ENCODE measurements around the gene SIX4. TPM values are rescaled to one million over a fixed set of nuclear protein-coding genes. Genes with fewer than 3 reads are reported as not detected.
A peak's percentile ranks its signal among the peaks of the same experiment; 100 is the strongest.

Gene SIX4
- polyA plus RNA-seq, 4 donors, result 5.3 to 8.7 (median 7.1) TPM

DNA sequence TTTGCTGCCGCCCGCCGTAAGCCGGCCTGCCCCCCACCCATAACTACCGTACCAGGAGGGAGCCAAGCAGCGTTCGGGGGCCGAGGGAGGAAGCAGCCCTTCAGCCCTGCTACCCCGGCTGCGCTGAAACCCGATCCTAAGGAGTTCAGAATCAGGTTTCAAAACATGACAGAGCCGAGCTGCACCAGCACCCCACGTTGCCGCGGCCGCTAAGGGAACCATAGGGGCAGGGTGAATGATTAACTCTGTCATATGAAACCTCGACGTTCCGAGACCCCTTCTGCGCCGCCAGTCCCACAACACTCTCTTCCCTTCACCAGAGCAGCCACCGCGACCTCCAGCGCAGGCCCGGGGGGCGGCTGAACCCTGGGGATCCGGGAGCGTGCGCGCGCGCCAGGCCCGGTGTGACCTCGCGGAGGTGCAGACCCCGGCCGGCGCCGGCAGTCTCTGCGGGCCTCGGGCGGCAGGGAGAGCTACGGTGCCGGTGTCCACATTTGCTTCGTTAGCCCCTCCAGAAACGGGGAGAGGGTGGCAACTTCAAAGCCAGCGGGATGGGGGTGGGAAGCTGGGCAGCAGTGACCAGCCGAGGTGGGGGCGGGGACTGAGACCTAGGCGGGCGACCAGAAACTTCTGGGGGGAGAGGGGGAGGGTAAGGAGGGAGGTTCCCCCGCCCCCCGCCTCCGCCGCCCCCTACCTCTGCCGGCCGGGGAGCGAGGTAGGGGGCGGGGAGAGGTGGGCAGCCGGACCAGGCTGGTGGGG lies 1.6 kb downstream of the SIX4 start:
- peak in 3 of 4 donors; percentile 44 to 70 (median 70) for DNase-seq (ENCODE audit: low read depth in 4 of 4, low spot score in 2 of 4)

GRCh38 chr14:60722107-60722356 lies 2.1 kb downstream of the SIX4 start:
- no peak for DNase-seq (ENCODE audit: low read depth in 4 of 4, low spot score in 2 of 4)

GRCh38 chr14:60721326-60722106 lies 2.6 kb downstream of the SIX4 start:
- peak in 1 of 4 donors; percentile 29 for DNase-seq (ENCODE audit: low read depth in 4 of 4, low spot score in 2 of 4)

- no peak for DNase-seq (ENCODE audit: low read depth in 4 of 4, low spot score in 2 of 4)
Observed at GRCh38 chr14:60720962-60721325, 3.2 kb downstream of the SIX4 start.

DNA sequence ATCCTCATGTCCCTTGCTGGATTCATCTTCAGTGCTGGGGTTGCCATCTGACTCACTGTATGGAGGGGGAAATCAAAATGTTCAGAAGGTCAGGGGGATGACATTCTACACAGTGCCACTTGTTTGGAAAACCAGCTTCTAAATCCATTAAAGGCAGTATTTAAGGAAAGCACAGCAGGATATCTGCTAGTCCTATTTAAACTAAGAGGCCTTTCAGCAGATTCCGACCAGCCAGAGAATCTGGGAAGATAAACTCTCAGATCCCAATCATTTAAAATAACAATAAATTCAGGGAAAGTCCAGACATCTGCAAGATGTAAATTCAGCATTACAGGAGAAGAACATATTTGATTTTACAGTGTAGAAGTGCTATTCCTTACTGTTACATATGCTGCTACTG lies 3.8 kb downstream of the SIX4 start:
- DNase-seq (ENCODE audit: low read depth in 4 of 4, low spot score in 2 of 4), result no peak

GRCh38 chr14:60713513-60713912 lies 10.6 kb downstream of the SIX4 start:
- DNase-seq (ENCODE audit: low read depth in 4 of 4, low spot score in 2 of 4), result no peak

DNA sequence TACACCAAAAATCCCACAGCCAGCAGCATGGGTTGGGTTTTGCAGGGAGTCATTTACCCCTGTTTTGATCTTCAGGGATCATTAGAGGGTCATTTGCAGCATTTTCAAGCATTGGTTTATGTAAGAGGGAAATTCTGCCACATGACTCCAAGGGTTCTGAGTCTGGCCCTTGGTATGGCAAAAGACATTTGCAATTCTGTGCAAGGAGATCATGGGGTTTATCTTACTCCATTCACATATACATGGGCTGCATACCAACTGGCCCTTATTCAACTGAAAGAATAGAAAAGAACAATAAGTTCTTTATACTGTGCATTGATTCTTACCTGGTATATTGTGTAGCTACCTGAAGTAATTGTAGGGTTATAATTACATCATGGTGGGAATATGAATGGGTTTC lies 13.7 kb downstream of the SIX4 start:
- DNase-seq (ENCODE audit: low read depth in 4 of 4, low spot score in 2 of 4), result no peak

DNA sequence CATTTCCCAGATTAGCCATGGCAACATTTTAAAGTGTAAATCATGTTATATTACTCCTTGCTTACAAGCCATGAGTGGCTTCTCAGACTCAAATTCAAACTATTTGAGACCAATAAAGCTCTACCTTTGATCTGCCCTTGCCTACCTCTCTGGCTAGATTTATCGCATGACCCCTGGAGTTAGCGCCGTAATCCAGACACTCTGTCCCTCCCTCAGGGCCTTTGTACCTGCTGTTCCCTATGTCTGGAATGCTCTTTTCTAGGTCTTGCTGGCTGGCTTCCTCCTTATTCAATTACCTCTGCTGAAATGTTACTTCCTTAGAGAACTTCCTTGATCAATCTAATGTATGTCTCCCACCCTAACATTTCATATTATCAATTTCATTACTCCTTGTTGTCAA lies 16.3 kb downstream of the SIX4 start:
- no peak for DNase-seq (ENCODE audit: low read depth in 4 of 4, low spot score in 2 of 4)

DNA sequence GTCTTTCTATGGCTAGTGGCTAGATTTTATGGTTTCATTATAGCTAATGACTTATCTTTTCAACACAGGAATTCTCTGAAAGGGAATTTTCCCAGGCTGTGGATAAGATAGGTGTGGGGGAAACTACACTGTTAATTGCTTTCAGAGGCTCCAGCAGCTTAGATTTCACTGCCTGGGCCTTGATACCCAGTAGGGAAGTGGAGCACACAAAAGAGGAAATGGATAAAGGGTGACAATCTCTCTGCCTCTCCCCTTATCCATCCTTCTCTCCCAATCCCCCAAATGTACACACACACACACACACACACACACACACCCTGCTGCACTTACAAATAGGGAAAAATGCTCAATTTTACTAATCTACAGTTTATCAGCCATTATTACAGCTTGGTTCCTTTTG lies 19.1 kb downstream of the SIX4 start:
- no peak for DNase-seq (ENCODE audit: low read depth in 4 of 4, low spot score in 2 of 4)

GRCh38 chr14:60700598-60700997 lies 23.6 kb downstream of the SIX4 start:
- DNase-seq (ENCODE audit: low read depth in 4 of 4, low spot score in 2 of 4), result no peak

DNA sequence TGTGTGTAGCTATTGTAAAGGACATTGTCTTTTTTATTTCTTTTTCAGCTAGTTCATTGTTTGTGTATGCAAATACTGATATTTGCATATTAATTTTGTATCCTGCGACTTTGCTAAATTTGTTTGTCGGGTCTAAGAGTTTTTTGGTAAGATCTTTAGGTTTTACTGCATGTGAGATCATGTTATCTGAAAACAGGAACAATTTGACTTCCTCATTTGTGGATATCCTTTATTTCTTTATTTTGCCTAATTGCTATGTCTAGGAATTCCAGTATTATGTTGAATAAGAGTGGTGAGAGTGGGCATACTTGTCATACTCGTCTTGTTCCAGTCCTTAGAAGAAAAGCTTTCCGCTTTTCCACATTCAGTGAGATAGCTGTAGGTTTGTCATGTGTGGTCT lies 28.8 kb downstream of the SIX4 start:
- DNase-seq (ENCODE audit: low read depth in 4 of 4, low spot score in 2 of 4), result no peak

DNA sequence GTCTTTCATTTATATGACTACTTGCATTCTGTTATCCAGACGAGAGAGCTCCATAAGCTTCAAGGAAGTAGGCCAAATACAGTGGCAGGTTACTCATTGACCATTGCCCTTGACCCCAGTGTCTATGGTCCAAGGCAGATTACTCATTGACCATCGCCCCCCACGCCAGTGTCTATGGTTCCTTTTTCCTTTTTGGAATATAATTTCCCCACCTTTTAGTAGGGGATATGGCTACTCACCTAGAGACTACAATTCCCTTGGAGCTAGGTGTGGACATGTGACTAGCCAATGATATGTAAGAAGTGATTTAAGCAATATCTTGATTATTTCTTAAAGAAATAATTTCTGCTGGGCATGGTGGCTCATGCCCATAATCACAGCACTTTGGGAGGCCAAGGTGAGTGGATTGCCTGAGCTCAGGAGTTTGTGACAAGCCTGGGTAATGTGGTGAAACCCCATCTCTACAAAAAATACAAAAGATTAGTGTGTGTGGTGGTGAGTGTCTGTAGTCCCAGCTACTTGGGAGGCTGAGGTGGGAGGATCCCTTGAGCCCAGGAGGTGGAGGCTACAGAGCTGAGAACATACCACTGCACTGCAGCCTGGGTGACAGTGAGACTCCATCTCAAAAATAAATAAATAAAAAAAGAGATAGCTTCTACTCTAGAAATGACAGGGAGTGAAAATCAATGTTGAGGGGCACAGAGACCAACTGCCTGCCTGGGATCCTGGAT lies 32.6 kb downstream of the SIX4 start:
- no peak for DNase-seq (ENCODE audit: low read depth in 4 of 4, low spot score in 2 of 4)

- DNase-seq (ENCODE audit: low read depth in 4 of 4, low spot score in 2 of 4), result no peak
Observed at GRCh38 chr14:60686865-60687264, 37.3 kb downstream of the SIX4 start.

GRCh38 chr14:60684203-60684602 lies 39.9 kb downstream of the SIX4 start:
- no peak for DNase-seq (ENCODE audit: low read depth in 4 of 4, low spot score in 2 of 4)

GRCh38 chr14:60681271-60681670 lies 42.9 kb downstream of the SIX4 start:
- DNase-seq (ENCODE audit: low read depth in 4 of 4, low spot score in 2 of 4), result no peak

DNA sequence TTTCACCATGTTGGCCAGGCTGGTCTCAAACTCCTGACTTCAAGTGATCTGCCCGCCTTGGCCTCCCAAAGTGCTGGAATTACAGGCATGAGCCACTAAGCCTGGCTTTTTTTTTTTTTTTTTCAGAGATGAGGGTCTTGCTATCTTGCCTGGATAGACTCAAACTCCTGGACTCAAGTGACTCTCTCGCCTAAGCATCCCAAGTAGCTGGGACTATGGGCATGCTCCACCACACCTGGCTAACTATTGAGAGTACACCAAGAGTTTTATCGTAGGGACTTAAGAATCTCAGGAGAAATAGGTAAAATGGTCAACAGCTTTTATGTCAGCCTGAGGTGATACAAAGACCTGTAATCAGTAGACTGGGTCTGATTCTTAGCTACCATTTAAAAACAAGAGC lies 43.6 kb downstream of the SIX4 start:
- no peak for DNase-seq (ENCODE audit: low read depth in 4 of 4, low spot score in 2 of 4)

DNA sequence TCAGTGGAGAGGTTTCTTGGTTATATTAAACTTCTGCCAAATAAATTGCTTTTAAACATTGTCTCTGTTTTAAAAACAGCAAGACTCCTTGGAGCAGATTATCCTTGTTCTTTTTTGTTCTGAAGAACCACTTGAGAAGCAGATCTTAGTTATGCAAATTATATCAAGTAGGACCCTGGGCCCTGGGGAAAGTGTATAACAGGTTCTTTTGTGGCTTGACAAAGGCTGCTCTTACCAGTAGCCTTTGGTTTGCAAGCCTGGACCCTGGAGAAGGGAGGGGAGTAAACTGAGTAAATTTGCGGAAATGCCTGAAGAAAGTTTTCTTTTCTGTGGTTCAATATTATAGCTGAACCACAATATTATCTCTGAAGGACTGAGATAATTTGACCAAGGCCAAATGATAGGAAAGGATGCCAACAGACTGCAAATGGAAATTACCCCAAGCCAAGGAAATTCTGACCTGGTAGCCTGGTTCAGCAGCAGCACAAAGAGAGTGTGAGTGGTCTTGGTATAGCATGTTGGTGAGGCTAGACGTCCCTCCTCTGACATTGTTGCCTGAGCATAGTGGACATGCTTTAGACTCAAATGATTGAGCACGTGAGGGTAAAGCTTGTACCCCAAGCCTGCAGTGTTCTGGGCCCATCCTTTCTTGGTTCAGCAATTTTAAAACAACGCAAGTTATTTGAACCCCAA lies 44.4 kb downstream of the SIX4 start:
- DNase-seq (ENCODE audit: low read depth in 4 of 4, low spot score in 2 of 4), result no peak

GRCh38 chr14:60677701-60678100 lies 46.5 kb downstream of the SIX4 start:
- DNase-seq (ENCODE audit: low read depth in 4 of 4, low spot score in 2 of 4), result no peak

- DNase-seq (ENCODE audit: low read depth in 4 of 4, low spot score in 2 of 4), result no peak
Observed at GRCh38 chr14:60670989-60671388, 53.2 kb downstream of the SIX4 start.

DNA sequence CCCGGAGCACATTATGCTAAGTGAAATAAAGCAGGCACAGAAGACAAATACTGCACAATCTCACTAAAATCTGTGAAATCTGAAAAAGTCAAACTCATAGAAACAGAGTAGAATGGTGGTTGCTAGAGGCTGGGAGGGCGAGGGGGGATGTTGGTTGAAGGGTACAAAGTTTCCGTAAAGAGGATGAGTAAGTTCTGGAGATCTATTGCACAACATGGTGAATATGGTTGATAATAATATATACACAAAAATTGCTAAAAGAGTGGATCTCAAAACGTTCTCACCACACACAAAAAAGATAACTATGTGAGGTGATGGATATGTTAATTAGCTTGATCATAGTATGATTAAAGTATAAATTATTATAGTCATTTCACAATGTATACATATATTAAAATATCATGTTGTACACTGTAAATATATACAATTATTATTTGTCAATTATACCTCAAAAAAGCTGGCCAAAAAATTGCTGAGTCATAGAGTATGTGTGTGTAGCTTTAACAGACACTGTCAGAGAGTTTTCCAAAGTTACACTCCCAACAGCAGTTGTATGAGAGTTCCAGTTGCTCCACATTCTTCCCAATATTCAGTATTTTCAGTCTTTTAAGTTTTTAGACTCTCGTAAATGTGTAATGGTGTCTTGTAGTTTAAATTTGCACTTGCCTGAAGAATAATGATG lies 55.6 kb downstream of the SIX4 start:
- no peak for DNase-seq (ENCODE audit: low read depth in 4 of 4, low spot score in 2 of 4)

GRCh38 chr14:60665177-60665550 lies 59.0 kb downstream of the SIX4 start:
- no peak for DNase-seq (ENCODE audit: low read depth in 4 of 4, low spot score in 2 of 4)

Data from left renal cortex interstitium (tissue), 4 donors.